ENCODE results near the gene FBXO24.

GRCh38 chr7:100540073-100540723 is 45.9 kb upstream of the FBXO24 start:
- TF ChIP-seq RXRA (IDR thresholded peaks at IDR 0.05; ENCODE audit: insufficient read depth, low read depth, low read length) (no peak), CTCF (IDR thresholded peaks at IDR 0.05; ENCODE audit: control extremely low read depth in 1 of 3, insufficient read depth in 1 of 3, low read depth in 1 of 3, low read length in 3 of 3) (no peak)

Measured in H1 (cell line).